Thyroid gland (tissue), 4 donors: ENCODE measurements around the gene CHAD.

ENCODE experiments used
- CTCF ChIP-seq, 6 experiments: fragments of 200-600 bp in 3 of 6; fragments of 450-650 bp in 3 of 6; sonication (generic) in 3 of 6; IDR thresholded peaks; one replicate each; pipeline ENCODE4 v1.5.1; 2016 to 2019; ENCODE audit warnings: antibody characterized with exemption in 6 of 6, mild to moderate bottlenecking in 2 of 6, inconsistent platforms in 1 of 6, moderate library complexity in 1 of 6
- POLR2A ChIP-seq, 2 donors: fragments of 450-650 bp; IDR thresholded peaks; one replicate each; pipeline ENCODE4 v1.6.1; 2017; ENCODE audit warnings: antibody characterized with exemption in 2 of 2, mild to moderate bottlenecking in 2 of 2, moderate library complexity in 1 of 2

GRCh38 chr17:50466371-50467113, 2.1 kb downstream of the CHAD start:
- TF ChIP-seq CTCF (IDR thresholded peaks at IDR 0.05) (no peak), POLR2A (IDR thresholded peaks at IDR 0.05) (no peak)
